ENCODE data around the gene LARGE1.

Gene LARGE1

GRCh38 chr22:33528183-33528582 lies 392.1 kb downstream of the LARGE1 start:
- Histone ChIP-seq H3K27me3 (ENCODE audit: control insufficient read depth, insufficient read depth, low read length) (no peaks in the 10 kb centered on the region), H3K4me3 (ENCODE audit: low read depth, low read length) (no peak overlapping the region), H3K4me1 (ENCODE audit: control insufficient read depth, insufficient read depth, low read length) (peaks cover 10% of the 10 kb centered on the region; the same call in 1 of the 2 replicates), H3K9me3 (ENCODE audit: control insufficient read depth, insufficient read depth, low read length) (no peaks in the 10 kb centered on the region), H3K9ac (ENCODE audit: low read depth, low read length) (no peak overlapping the region), H3K27ac (ENCODE audit: low read depth, low read length) (no peak overlapping the region), H3K36me3 (ENCODE audit: control insufficient read depth, insufficient read depth, low read length) (no peaks in the 10 kb centered on the region)

GRCh38 chr22:33526434-33527107 lies 393.7 kb downstream of the LARGE1 start:
- Histone ChIP-seq H3K36me3 (ENCODE audit: control insufficient read depth, insufficient read depth, low read length) (no peaks in the 10 kb centered on the region), H3K27ac (ENCODE audit: low read depth, low read length) (no peak overlapping the region), H3K4me1 (ENCODE audit: control insufficient read depth, insufficient read depth, low read length) (peaks cover 10% of the 10 kb centered on the region; the same call in 1 of the 2 replicates), H3K4me3 (ENCODE audit: low read depth, low read length) (no peak overlapping the region), H3K9ac (ENCODE audit: low read depth, low read length) (no peak overlapping the region), H3K27me3 (ENCODE audit: control insufficient read depth, insufficient read depth, low read length) (no peaks in the 10 kb centered on the region), H3K9me3 (ENCODE audit: control insufficient read depth, insufficient read depth, low read length) (no peaks in the 10 kb centered on the region)

- H3K27ac ChIP-seq (ENCODE audit: low read depth, low read length) = no peak overlapping the region
- H3K4me1 ChIP-seq (ENCODE audit: control insufficient read depth, insufficient read depth, low read length) = peaks cover 10% of the 10 kb centered on the region; the same call in 1 of the 2 replicates
- H3K36me3 ChIP-seq (ENCODE audit: control insufficient read depth, insufficient read depth, low read length) = 0 out of 2 replicates have a peak, but pooled peaks cover 2% of the 10 kb centered on the region
- H3K27me3 ChIP-seq (ENCODE audit: control insufficient read depth, insufficient read depth, low read length) = no peaks in the 10 kb centered on the region
- no peak overlapping the region for H3K4me3 ChIP-seq (ENCODE audit: low read depth, low read length)
- no peaks in the 10 kb centered on the region for H3K9me3 ChIP-seq (ENCODE audit: control insufficient read depth, insufficient read depth, low read length)
- H3K9ac ChIP-seq (ENCODE audit: low read depth, low read length) = no peak overlapping the region
Observed at GRCh38 chr22:33524511-33525260, 395.6 kb downstream of the LARGE1 start.

GRCh38 chr22:33521879-33522665 lies 398.2 kb downstream of the LARGE1 start:
- Histone ChIP-seq H3K27ac (ENCODE audit: low read depth, low read length) (no peak overlapping the region), H3K4me1 (ENCODE audit: control insufficient read depth, insufficient read depth, low read length) (peaks cover 10% of the 10 kb centered on the region; the same call in 1 of the 2 replicates), H3K9me3 (ENCODE audit: control insufficient read depth, insufficient read depth, low read length) (no peaks in the 10 kb centered on the region), H3K9ac (ENCODE audit: low read depth, low read length) (no peak overlapping the region), H3K4me3 (ENCODE audit: low read depth, low read length) (no peak overlapping the region), H3K36me3 (ENCODE audit: control insufficient read depth, insufficient read depth, low read length) (0 out of 2 replicates have a peak, but pooled peaks cover 2% of the 10 kb centered on the region), H3K27me3 (ENCODE audit: control insufficient read depth, insufficient read depth, low read length) (no peaks in the 10 kb centered on the region)

GRCh38 chr22:33520904-33521780 lies 399.1 kb downstream of the LARGE1 start:
- Histone ChIP-seq H3K36me3 (ENCODE audit: control insufficient read depth, insufficient read depth, low read length) (0 out of 2 replicates have a peak, but pooled peaks cover 2% of the 10 kb centered on the region), H3K9ac (ENCODE audit: low read depth, low read length) (no peak overlapping the region), H3K4me3 (ENCODE audit: low read depth, low read length) (no peak overlapping the region), H3K9me3 (ENCODE audit: control insufficient read depth, insufficient read depth, low read length) (no peaks in the 10 kb centered on the region), H3K27me3 (ENCODE audit: control insufficient read depth, insufficient read depth, low read length) (no peaks in the 10 kb centered on the region), H3K27ac (ENCODE audit: low read depth, low read length) (no peak overlapping the region), H3K4me1 (ENCODE audit: control insufficient read depth, insufficient read depth, low read length) (peaks cover 10% of the 10 kb centered on the region; the same call in 1 of the 2 replicates)

GRCh38 chr22:33519974-33520903 lies 400.0 kb downstream of the LARGE1 start:
- no peaks in the 10 kb centered on the region for H3K27me3 ChIP-seq (ENCODE audit: control insufficient read depth, insufficient read depth, low read length)
- H3K4me1 ChIP-seq (ENCODE audit: control insufficient read depth, insufficient read depth, low read length) = peaks cover 6% of the 10 kb centered on the region; the same call in 1 of the 2 replicates
- H3K36me3 ChIP-seq (ENCODE audit: control insufficient read depth, insufficient read depth, low read length) = 0 out of 2 replicates have a peak, but pooled peaks cover 2% of the 10 kb centered on the region
- H3K9ac ChIP-seq (ENCODE audit: low read depth, low read length) = no peak overlapping the region
- H3K4me3 ChIP-seq (ENCODE audit: low read depth, low read length) = no peak overlapping the region
- H3K9me3 ChIP-seq (ENCODE audit: control insufficient read depth, insufficient read depth, low read length) = no peaks in the 10 kb centered on the region
- no peak overlapping the region for H3K27ac ChIP-seq (ENCODE audit: low read depth, low read length)

GRCh38 chr22:33519071-33519973 lies 401.0 kb downstream of the LARGE1 start:
- no peaks in the 10 kb centered on the region for H3K9me3 ChIP-seq (ENCODE audit: control insufficient read depth, insufficient read depth, low read length)
- no peak overlapping the region for H3K4me3 ChIP-seq (ENCODE audit: low read depth, low read length)
- no peak overlapping the region for H3K9ac ChIP-seq (ENCODE audit: low read depth, low read length)
- no peaks in the 10 kb centered on the region for H3K27me3 ChIP-seq (ENCODE audit: control insufficient read depth, insufficient read depth, low read length)
- H3K4me1 ChIP-seq (ENCODE audit: control insufficient read depth, insufficient read depth, low read length) = no peaks in the 10 kb centered on the region
- 0 out of 2 replicates have a peak, but pooled peaks cover 2% of the 10 kb centered on the region for H3K36me3 ChIP-seq (ENCODE audit: control insufficient read depth, insufficient read depth, low read length)
- no peak overlapping the region for H3K27ac ChIP-seq (ENCODE audit: low read depth, low read length)

- Histone ChIP-seq H3K4me1 (ENCODE audit: control insufficient read depth, insufficient read depth, low read length) (0 out of 2 replicates have a peak, but pooled peaks cover 3% of the 10 kb centered on the region), H3K27ac (ENCODE audit: low read depth, low read length) (no peak overlapping the region), H3K36me3 (ENCODE audit: control insufficient read depth, insufficient read depth, low read length) (0 out of 2 replicates have a peak, but pooled peaks cover 2% of the 10 kb centered on the region), H3K9me3 (ENCODE audit: control insufficient read depth, insufficient read depth, low read length) (no peaks in the 10 kb centered on the region), H3K27me3 (ENCODE audit: control insufficient read depth, insufficient read depth, low read length) (no peaks in the 10 kb centered on the region), H3K4me3 (ENCODE audit: low read depth, low read length) (no peak overlapping the region), H3K9ac (ENCODE audit: low read depth, low read length) (no peak overlapping the region)
Observed at GRCh38 chr22:33518405-33518804, 401.9 kb downstream of the LARGE1 start.

- H3K27ac ChIP-seq (ENCODE audit: low read depth, low read length) = no peak overlapping the region
- H3K9ac ChIP-seq (ENCODE audit: low read depth, low read length) = no peak overlapping the region
Observed at GRCh38 chr22:33515795-33516194, 404.5 kb downstream of the LARGE1 start.

More at GRCh38 chr22:33515795-33516194, 404.5 kb downstream of the LARGE1 start:
- Histone ChIP-seq H3K4me1 (ENCODE audit: control insufficient read depth, insufficient read depth, low read length) (peaks cover 8% of the 10 kb centered on the region), H3K27me3 (ENCODE audit: control insufficient read depth, insufficient read depth, low read length) (no peaks in the 10 kb centered on the region), H3K36me3 (ENCODE audit: control insufficient read depth, insufficient read depth, low read length) (no peaks in the 10 kb centered on the region), H3K9me3 (ENCODE audit: control insufficient read depth, insufficient read depth, low read length) (no peaks in the 10 kb centered on the region), H3K4me3 (ENCODE audit: low read depth, low read length) (no peak overlapping the region)
